Fibroblast of lung (primary cell): Measurements from ENCODE around the gene MKI67.

ENCODE experiments used
- EZH2 ChIP-seq: IDR thresholded peaks from 2 replicates; pipeline ENCODE4 v1.5.1; 2012; ENCODE audit warnings: low read length, control low read depth, mild to moderate bottlenecking; ENCODE audit errors: missing control alignments
- TF ChIP-seq, protein P1 (sequence below), 2 donors: IDR thresholded peaks in 1 of 2; conservative IDR thresholded peaks in 1 of 2; 1 replicate in 1 of 2; 2 replicates in 1 of 2; pipeline ENCODE4 v1.5.1; 2011 to 2012; ENCODE audit warnings: low read length in 2 of 2, control low read depth in 1 of 2, inconsistent platforms in 1 of 2, low read depth in 1 of 2, mild to moderate bottlenecking in 1 of 2

DNA sequence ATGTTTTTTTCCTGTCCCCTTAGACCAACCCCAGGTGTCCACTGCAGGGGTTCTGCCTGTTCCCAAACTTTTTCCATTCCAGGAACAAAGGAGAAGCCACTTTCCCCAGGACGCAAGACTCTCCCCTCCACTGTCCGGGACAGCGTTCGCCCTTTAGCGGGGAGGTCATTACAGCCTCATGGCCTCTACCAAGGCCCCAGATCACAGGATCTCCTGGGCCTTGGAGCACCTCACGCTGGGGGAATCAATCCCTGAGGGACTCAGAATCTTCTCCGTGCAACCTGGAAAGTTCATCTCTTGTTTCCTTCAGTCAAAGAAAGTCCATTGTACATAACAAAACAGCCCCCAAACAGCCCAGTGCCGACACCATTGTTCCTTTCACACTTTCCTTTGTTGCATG, 41.2 kb downstream of the MKI67 start:
- TF ChIP-seq, protein P1, sequence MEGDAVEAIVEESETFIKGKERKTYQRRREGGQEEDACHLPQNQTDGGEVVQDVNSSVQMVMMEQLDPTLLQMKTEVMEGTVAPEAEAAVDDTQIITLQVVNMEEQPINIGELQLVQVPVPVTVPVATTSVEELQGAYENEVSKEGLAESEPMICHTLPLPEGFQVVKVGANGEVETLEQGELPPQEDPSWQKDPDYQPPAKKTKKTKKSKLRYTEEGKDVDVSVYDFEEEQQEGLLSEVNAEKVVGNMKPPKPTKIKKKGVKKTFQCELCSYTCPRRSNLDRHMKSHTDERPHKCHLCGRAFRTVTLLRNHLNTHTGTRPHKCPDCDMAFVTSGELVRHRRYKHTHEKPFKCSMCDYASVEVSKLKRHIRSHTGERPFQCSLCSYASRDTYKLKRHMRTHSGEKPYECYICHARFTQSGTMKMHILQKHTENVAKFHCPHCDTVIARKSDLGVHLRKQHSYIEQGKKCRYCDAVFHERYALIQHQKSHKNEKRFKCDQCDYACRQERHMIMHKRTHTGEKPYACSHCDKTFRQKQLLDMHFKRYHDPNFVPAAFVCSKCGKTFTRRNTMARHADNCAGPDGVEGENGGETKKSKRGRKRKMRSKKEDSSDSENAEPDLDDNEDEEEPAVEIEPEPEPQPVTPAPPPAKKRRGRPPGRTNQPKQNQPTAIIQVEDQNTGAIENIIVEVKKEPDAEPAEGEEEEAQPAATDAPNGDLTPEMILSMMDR (conservative IDR thresholded peaks at IDR 0.05 in 1 of 2, IDR thresholded peaks at IDR 0.05 in 1 of 2; ENCODE audit: low read depth in 1 of 2, low read length in 2 of 2): no peak
- TF ChIP-seq EZH2: no peak
